Measurements from ENCODE around the gene SEMA6A.

Gene SEMA6A

GRCh38 chr5:116486588-116486987 is 88.0 kb downstream of the SEMA6A start:
- DNase-seq (ENCODE audit: low read depth) = no peak
- no peak for TF ChIP-seq CTCF (IDR thresholded peaks at IDR 0.05; ENCODE audit: control insufficient read depth, insufficient read depth, low read depth, low read length, missing control alignments)

GRCh38 chr5:116484645-116485044 is 90.0 kb downstream of the SEMA6A start:
- no peak for DNase-seq (ENCODE audit: low read depth)
- no peak overlapping the region for H3K4me3 ChIP-seq (ENCODE audit: control insufficient read depth, low read depth, low read length)
- no peak for TF ChIP-seq CTCF (IDR thresholded peaks at IDR 0.05; ENCODE audit: control insufficient read depth, insufficient read depth, low read depth, low read length, missing control alignments)

More at GRCh38 chr5:116486588-116486987, 88.0 kb downstream of the SEMA6A start:
- H3K4me3 ChIP-seq (ENCODE audit: control insufficient read depth, low read depth, low read length) = no peak overlapping the region

- no peak for TF ChIP-seq CTCF (IDR thresholded peaks at IDR 0.05; ENCODE audit: control insufficient read depth, insufficient read depth, low read depth, low read length, missing control alignments)
- DNase-seq (ENCODE audit: low read depth) = no peak
- H3K4me3 ChIP-seq (ENCODE audit: control insufficient read depth, low read depth, low read length) = no peak overlapping the region
These were observed 92.2 kb downstream of the SEMA6A start for GRCh38 chr5:116482394-116482793.

GRCh38 chr5:116480894-116481510 is 93.6 kb downstream of the SEMA6A start:
- no peak for TF ChIP-seq CTCF (IDR thresholded peaks at IDR 0.05; ENCODE audit: control insufficient read depth, insufficient read depth, low read depth, low read length, missing control alignments)
- H3K4me3 ChIP-seq (ENCODE audit: control insufficient read depth, low read depth, low read length) = no peak overlapping the region
- no peak for DNase-seq (ENCODE audit: low read depth)

- no peak for TF ChIP-seq CTCF (IDR thresholded peaks at IDR 0.05; ENCODE audit: control insufficient read depth, insufficient read depth, low read depth, low read length, missing control alignments)
- DNase-seq (ENCODE audit: low read depth) = no peak
- H3K4me3 ChIP-seq (ENCODE audit: control insufficient read depth, low read depth, low read length) = no peak overlapping the region
These were observed 94.6 kb downstream of the SEMA6A start for GRCh38 chr5:116479776-116480675.

GRCh38 chr5:116478491-116478890 is 96.1 kb downstream of the SEMA6A start:
- no peak for DNase-seq (ENCODE audit: low read depth)
- no peak for TF ChIP-seq CTCF (IDR thresholded peaks at IDR 0.05; ENCODE audit: control insufficient read depth, insufficient read depth, low read depth, low read length, missing control alignments)
- H3K4me3 ChIP-seq (ENCODE audit: control insufficient read depth, low read depth, low read length) = no peak overlapping the region

Data from AG09309 (cell line).